Immature natural killer cell (primary cell): ENCODE measurements around the gene S1PR3. TPM values are rescaled to one million over a fixed set of nuclear protein-coding genes. Genes with fewer than 3 reads are reported as not detected.

Source experiments
- DNase-seq, 3 donors: peaks; one replicate each; pipeline ENCODE4 v3.0.0; 2022; ENCODE audit warnings: mixed read lengths in 1 of 3
- H3K27ac Mint-ChIP-seq, 6 donors: one replicate each; pipeline ENCODE4 v1.8.0; 2020; ENCODE audit warnings: mixed read lengths in 6 of 6, mild to moderate bottlenecking in 5 of 6, inconsistent platforms in 4 of 6, moderate library complexity in 3 of 6
- H3K27me3 Mint-ChIP-seq, 3 donors: one replicate each; pipeline ENCODE4 v1.8.0; 2020 to 2021; ENCODE audit warnings: low read depth in 3 of 3, mild to moderate bottlenecking in 3 of 3, mixed read lengths in 3 of 3, moderate library complexity in 3 of 3, inconsistent platforms in 1 of 3
- H3K36me3 Mint-ChIP-seq, 3 donors: one replicate each; pipeline ENCODE4 v1.8.0; 2020; ENCODE audit warnings: mixed read lengths in 3 of 3, inconsistent platforms in 2 of 3, mild to moderate bottlenecking in 2 of 3
- H3K4me1 Mint-ChIP-seq, 2 donors: one replicate each; pipeline ENCODE4 v1.8.0; 2020; ENCODE audit warnings: inconsistent platforms in 2 of 2, mild to moderate bottlenecking in 2 of 2, mixed read lengths in 2 of 2, moderate library complexity in 1 of 2
- H3K4me3 Mint-ChIP-seq, 5 donors: one replicate each; pipeline ENCODE4 v1.8.0; 2020; ENCODE audit warnings: mild to moderate bottlenecking in 5 of 5, mixed read lengths in 5 of 5, inconsistent platforms in 3 of 5, moderate library complexity in 3 of 5
- H3K9me3 Mint-ChIP-seq, 6 donors: one replicate each; pipeline ENCODE4 v1.8.0; 2020; ENCODE audit warnings: mild to moderate bottlenecking in 6 of 6, mixed read lengths in 6 of 6, inconsistent platforms in 4 of 6, moderate library complexity in 3 of 6
- polyA plus RNA-seq, 3 donors: library from polyadenylated mRNA; unstranded; fragments of 300-500 nt; fragmentation: Illumina TruSeq; gene quantifications; one replicate each; pipeline ENCODE4 v1.2.3, GENCODE V29; 2021

Gene S1PR3
- polyA plus RNA-seq, 3 donors from 2014 or later: 0.20 TPM; not detected in 2

GRCh38 chr9:88990729-88991065 is 571 bp upstream of the S1PR3 start:
- H3K9me3 Mint-ChIP-seq: no peaks in the 10 kb centered on the region
- H3K4me1 Mint-ChIP-seq: no peaks in the 10 kb centered on the region
- no peak overlapping the region for H3K27ac Mint-ChIP-seq
- peaks cover 4 to 22% (median 6%) of the 10 kb centered on the region in 3 donors for H3K27me3 Mint-ChIP-seq
- H3K4me3 Mint-ChIP-seq: no peak overlapping the region
- no peak for DNase-seq
- no peaks in the 10 kb centered on the region for H3K36me3 Mint-ChIP-seq

- H3K36me3 Mint-ChIP-seq: no peaks in the 10 kb centered on the region
- no peaks in the 10 kb centered on the region for H3K4me1 Mint-ChIP-seq
- no peaks in the 10 kb centered on the region for H3K9me3 Mint-ChIP-seq
- H3K4me3 Mint-ChIP-seq: no peak overlapping the region
- H3K27ac Mint-ChIP-seq: no peak overlapping the region
- DNase-seq: no peak
- H3K27me3 Mint-ChIP-seq: peaks cover 6 to 24% (median 10%) of the 10 kb centered on the region in 3 donors
Measured at GRCh38 chr9:88992556-88992955, 1.3 kb downstream of the S1PR3 start.

- Mint-ChIP-seq H3K27me3 (peaks cover 6 to 24% (median 10%) of the 10 kb centered on the region in 3 donors), H3K27ac (no peak overlapping the region), H3K9me3 (no peaks in the 10 kb centered on the region), H3K36me3 (no peaks in the 10 kb centered on the region), H3K4me1 (no peaks in the 10 kb centered on the region), H3K4me3 (no peak overlapping the region)
- DNase-seq: no peak
Measured at GRCh38 chr9:88993327-88993726, 2.1 kb downstream of the S1PR3 start.

GRCh38 chr9:88993871-88994460 is 2.7 kb downstream of the S1PR3 start:
- Mint-ChIP-seq H3K27me3 (peaks cover 6 to 19% (median 10%) of the 10 kb centered on the region in 3 donors), H3K4me3 (no peak overlapping the region), H3K36me3 (no peaks in the 10 kb centered on the region), H3K4me1 (no peaks in the 10 kb centered on the region), H3K27ac (no peak overlapping the region), H3K9me3 (no peaks in the 10 kb centered on the region)
- DNase-seq: no peak

GRCh38 chr9:88994469-88995199 is 3.4 kb downstream of the S1PR3 start:
- peaks cover 6 to 13% (median 8%) of the 10 kb centered on the region in 3 donors for H3K27me3 Mint-ChIP-seq
- no peaks in the 10 kb centered on the region for H3K36me3 Mint-ChIP-seq
- no peaks in the 10 kb centered on the region for H3K4me1 Mint-ChIP-seq
- DNase-seq: no peak
- no peak overlapping the region for H3K4me3 Mint-ChIP-seq
- H3K27ac Mint-ChIP-seq: no peak overlapping the region
- H3K9me3 Mint-ChIP-seq: no peaks in the 10 kb centered on the region

GRCh38 chr9:88995200-88995577 is 3.9 kb downstream of the S1PR3 start:
- no peaks in the 10 kb centered on the region for H3K4me1 Mint-ChIP-seq
- H3K36me3 Mint-ChIP-seq: no peaks in the 10 kb centered on the region
- DNase-seq: no peak
- H3K4me3 Mint-ChIP-seq: no peak overlapping the region
- H3K27me3 Mint-ChIP-seq: peaks cover 6 to 13% (median 8%) of the 10 kb centered on the region in 3 donors
- H3K9me3 Mint-ChIP-seq: no peaks in the 10 kb centered on the region
- no peak overlapping the region for H3K27ac Mint-ChIP-seq

GRCh38 chr9:88995627-88996026 is 4.4 kb downstream of the S1PR3 start:
- H3K27ac Mint-ChIP-seq: no peak overlapping the region
- H3K36me3 Mint-ChIP-seq: no peaks in the 10 kb centered on the region
- H3K27me3 Mint-ChIP-seq: peaks cover 6 to 13% (median 8%) of the 10 kb centered on the region in 3 donors
- no peaks in the 10 kb centered on the region for H3K4me1 Mint-ChIP-seq
- DNase-seq: no peak
- no peaks in the 10 kb centered on the region for H3K9me3 Mint-ChIP-seq
- no peak overlapping the region for H3K4me3 Mint-ChIP-seq

GRCh38 chr9:88996046-88996920 is 5.0 kb downstream of the S1PR3 start:
- Mint-ChIP-seq H3K27ac (no peak overlapping the region), H3K9me3 (no peaks in the 10 kb centered on the region), H3K4me1 (no peaks in the 10 kb centered on the region), H3K4me3 (no peak overlapping the region), H3K36me3 (no peaks in the 10 kb centered on the region), H3K27me3 (peaks cover 6 to 13% (median 10%) of the 10 kb centered on the region in 3 donors)
- DNase-seq: no peak

- no peak for DNase-seq
- H3K4me3 Mint-ChIP-seq: no peak overlapping the region
- H3K9me3 Mint-ChIP-seq: no peaks in the 10 kb centered on the region
- H3K36me3 Mint-ChIP-seq: no peaks in the 10 kb centered on the region
- no peak overlapping the region for H3K27ac Mint-ChIP-seq
- peaks cover 4% of the 10 kb centered on the region in 2 donors for H3K4me1 Mint-ChIP-seq
- H3K27me3 Mint-ChIP-seq: peaks cover 6 to 15% (median 12%) of the 10 kb centered on the region in 3 donors
Measured at GRCh38 chr9:88996921-88997235, 5.6 kb downstream of the S1PR3 start.

GRCh38 chr9:88997646-88998045 is 6.4 kb downstream of the S1PR3 start:
- Mint-ChIP-seq H3K36me3 (no peaks in the 10 kb centered on the region), H3K4me3 (no peak overlapping the region), H3K27me3 (peaks cover 5 to 14% (median 9%) of the 10 kb centered on the region in 3 donors), H3K4me1 (peaks cover 4 to 5% of the 10 kb centered on the region in 2 donors), H3K27ac (no peak overlapping the region), H3K9me3 (no peaks in the 10 kb centered on the region)
- DNase-seq: no peak

- no peak for DNase-seq
Measured at GRCh38 chr9:88998503-88998902, 7.2 kb downstream of the S1PR3 start.

GRCh38 chr9:88998911-88999310 is 7.6 kb downstream of the S1PR3 start:
- H3K4me1 Mint-ChIP-seq: peaks cover 4 to 5% of the 10 kb centered on the region in 2 donors
- no peaks in the 10 kb centered on the region for H3K36me3 Mint-ChIP-seq
- H3K4me3 Mint-ChIP-seq: no peak overlapping the region
- H3K27me3 Mint-ChIP-seq: peaks cover 2 to 17% (median 8%) of the 10 kb centered on the region in 3 donors
- DNase-seq: no peak
- no peaks in the 10 kb centered on the region for H3K9me3 Mint-ChIP-seq
- H3K27ac Mint-ChIP-seq: no peak overlapping the region

More at GRCh38 chr9:88998503-88998902, 7.2 kb downstream of the S1PR3 start:
- H3K4me3 Mint-ChIP-seq: no peak overlapping the region
- no peak overlapping the region for H3K27ac Mint-ChIP-seq
- no peaks in the 10 kb centered on the region for H3K9me3 Mint-ChIP-seq
- no peaks in the 10 kb centered on the region for H3K36me3 Mint-ChIP-seq
- H3K27me3 Mint-ChIP-seq: peaks cover 2 to 17% (median 8%) of the 10 kb centered on the region in 3 donors
- H3K4me1 Mint-ChIP-seq: peaks cover 4 to 5% of the 10 kb centered on the region in 2 donors

GRCh38 chr9:89000371-89000781 is 9.1 kb downstream of the S1PR3 start:
- Mint-ChIP-seq H3K4me3 (no peak overlapping the region), H3K9me3 (no peaks in the 10 kb centered on the region), H3K27ac (no peak overlapping the region), H3K4me1 (peaks cover 4 to 5% of the 10 kb centered on the region in 2 donors), H3K27me3 (peaks cover 4 to 17% (median 8%) of the 10 kb centered on the region in 3 donors), H3K36me3 (no peaks in the 10 kb centered on the region)
- DNase-seq: no peak
